ELR (cell line): ENCODE results near the gene GID8.

Experiments used
- DNase-seq: peaks from one replicate; pipeline ENCODE4 v3.0.0-alpha.2; 2015; ENCODE audit warnings: low read depth

GID8 gene

GRCh38 chr20:62986257-62986800, 48.4 kb downstream of the GID8 start:
- DNase-seq: no peak

GRCh38 chr20:62987114-62987513, 49.2 kb downstream of the GID8 start:
- no peak for DNase-seq

- no peak for DNase-seq
Measured at GRCh38 chr20:62989201-62989601, 51.3 kb downstream of the GID8 start.

- no peak for DNase-seq
Measured at GRCh38 chr20:62990306-62990825, 52.4 kb downstream of the GID8 start.

- no peak for DNase-seq
Measured at GRCh38 chr20:62991196-62991807, 53.4 kb downstream of the GID8 start.

- DNase-seq: no peak
Measured at GRCh38 chr20:62991863-62992262, 53.9 kb downstream of the GID8 start.

- no peak for DNase-seq
Measured at GRCh38 chr20:62993856-62994494, 56.0 kb downstream of the GID8 start.

GRCh38 chr20:62994869-62995281, 56.9 kb downstream of the GID8 start:
- no peak for DNase-seq

- no peak for DNase-seq
Measured at GRCh38 chr20:62995481-62995880, 57.5 kb downstream of the GID8 start.

- DNase-seq: no peak
Measured at GRCh38 chr20:62995898-62996595, 58.1 kb downstream of the GID8 start.

GRCh38 chr20:62996596-62996982, 58.6 kb downstream of the GID8 start:
- DNase-seq: no peak

GRCh38 chr20:62997417-62998035, 59.6 kb downstream of the GID8 start:
- no peak for DNase-seq
